ENCODE results near the gene G3BP2. TPM values are rescaled to one million over a fixed set of nuclear protein-coding genes. Genes with fewer than 3 reads are reported as not detected.

Gene G3BP2
- total and polyA plus RNA-seq, 2 of the 13 experiments (the other 11 are each of a cell fraction or from before 2014, with no cell fraction given): 51.7 to 179 TPM

DNA sequence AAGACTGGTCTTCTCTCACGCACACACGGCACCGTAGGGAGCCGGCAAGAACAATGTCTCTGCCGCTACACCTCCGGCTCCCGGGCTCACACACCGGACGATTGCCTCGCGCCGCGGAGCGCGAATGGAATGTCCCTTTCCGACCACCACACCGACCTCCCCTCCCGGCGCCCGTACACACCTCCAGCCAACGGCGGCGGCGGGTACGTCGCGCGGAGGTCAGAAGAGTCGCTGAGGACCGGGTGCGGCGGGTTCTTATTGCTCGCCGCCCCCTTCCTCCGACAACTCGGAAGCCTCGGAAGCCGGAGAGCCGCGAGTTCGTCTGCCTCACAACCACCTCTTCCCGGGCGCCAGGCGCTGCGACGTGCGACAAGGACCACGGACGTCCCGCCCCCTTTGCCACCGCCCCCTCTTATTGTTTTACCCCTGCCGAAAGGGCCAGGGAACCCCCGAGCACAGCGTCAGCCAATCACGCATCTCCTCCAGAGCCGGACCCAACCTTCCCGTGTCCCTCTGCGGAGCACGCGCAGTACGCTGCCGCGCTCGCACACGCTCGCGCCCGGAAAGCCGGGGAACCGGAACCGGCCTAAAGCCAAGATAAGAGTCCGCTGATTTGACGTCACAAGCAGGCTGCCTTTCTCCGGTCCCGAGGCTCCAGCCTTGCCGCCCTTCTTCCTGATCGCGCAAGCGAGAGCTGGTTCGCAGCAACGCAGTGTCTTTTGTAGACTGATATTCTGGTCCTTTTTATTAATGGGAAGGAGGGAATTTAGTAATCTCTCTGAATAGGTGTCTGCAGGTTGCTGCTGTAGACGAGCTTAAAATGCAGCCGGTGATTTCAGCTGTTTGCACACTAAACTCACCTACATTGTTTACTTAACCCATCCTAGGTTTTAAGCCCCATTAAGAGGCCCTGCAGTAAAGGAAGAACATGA lies at the start of gene G3BP2 (continued):
- TF ChIP-seq, protein P1, sequence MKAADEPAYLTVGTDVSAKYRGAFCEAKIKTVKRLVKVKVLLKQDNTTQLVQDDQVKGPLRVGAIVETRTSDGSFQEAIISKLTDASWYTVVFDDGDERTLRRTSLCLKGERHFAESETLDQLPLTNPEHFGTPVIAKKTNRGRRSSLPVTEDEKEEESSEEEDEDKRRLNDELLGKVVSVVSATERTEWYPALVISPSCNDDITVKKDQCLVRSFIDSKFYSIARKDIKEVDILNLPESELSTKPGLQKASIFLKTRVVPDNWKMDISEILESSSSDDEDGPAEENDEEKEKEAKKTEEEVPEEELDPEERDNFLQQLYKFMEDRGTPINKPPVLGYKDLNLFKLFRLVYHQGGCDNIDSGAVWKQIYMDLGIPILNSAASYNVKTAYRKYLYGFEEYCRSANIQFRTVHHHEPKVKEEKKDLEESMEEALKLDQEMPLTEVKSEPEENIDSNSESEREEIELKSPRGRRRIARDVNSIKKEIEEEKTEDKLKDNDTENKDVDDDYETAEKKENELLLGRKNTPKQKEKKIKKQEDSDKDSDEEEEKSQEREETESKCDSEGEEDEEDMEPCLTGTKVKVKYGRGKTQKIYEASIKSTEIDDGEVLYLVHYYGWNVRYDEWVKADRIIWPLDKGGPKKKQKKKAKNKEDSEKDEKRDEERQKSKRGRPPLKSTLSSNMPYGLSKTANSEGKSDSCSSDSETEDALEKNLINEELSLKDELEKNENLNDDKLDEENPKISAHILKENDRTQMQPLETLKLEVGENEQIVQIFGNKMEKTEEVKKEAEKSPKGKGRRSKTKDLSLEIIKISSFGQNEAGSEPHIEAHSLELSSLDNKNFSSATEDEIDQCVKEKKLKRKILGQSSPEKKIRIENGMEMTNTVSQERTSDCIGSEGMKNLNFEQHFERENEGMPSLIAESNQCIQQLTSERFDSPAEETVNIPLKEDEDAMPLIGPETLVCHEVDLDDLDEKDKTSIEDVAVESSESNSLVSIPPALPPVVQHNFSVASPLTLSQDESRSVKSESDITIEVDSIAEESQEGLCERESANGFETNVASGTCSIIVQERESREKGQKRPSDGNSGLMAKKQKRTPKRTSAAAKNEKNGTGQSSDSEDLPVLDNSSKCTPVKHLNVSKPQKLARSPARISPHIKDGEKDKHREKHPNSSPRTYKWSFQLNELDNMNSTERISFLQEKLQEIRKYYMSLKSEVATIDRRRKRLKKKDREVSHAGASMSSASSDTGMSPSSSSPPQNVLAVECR (CRISPR knock-in tag; IDR thresholded peaks at IDR 0.05; ENCODE audit: borderline replicate concordance): peak; percentile 85; the same call in 1 of the 2 replicates
- no peak for TF ChIP-seq JARID2 (CRISPR knock-in tag; IDR thresholded peaks at IDR 0.05; ENCODE audit: insufficient replicate concordance)
- TF ChIP-seq FOXK1 (CRISPR knock-in tag; IDR thresholded peaks at IDR 0.05; ENCODE audit: borderline replicate concordance, low read depth): peak; percentile 70; the same call in 1 of the 2 replicates
- TF ChIP-seq SIX1 (CRISPR knock-in tag; IDR thresholded peaks at IDR 0.05; ENCODE audit: borderline replicate concordance): no peak
- no peak for TF ChIP-seq HNF4A (CRISPR knock-in tag; IDR thresholded peaks at IDR 0.05)
- TF ChIP-seq CCAR2 (optimal IDR thresholded peaks at IDR 0.05; ENCODE audit: low read depth, low read length): no peak
- peak; percentile 86; the same call in 1 of the 2 replicates for TF ChIP-seq ZNF430 (CRISPR knock-in tag; IDR thresholded peaks at IDR 0.05)
- TF ChIP-seq ERF (CRISPR knock-in tag; IDR thresholded peaks at IDR 0.05): peak; percentile 77; the same call in 1 of the 2 replicates
- TF ChIP-seq NR1H2 (CRISPR knock-in tag; IDR thresholded peaks at IDR 0.05; ENCODE audit: borderline replicate concordance, low read depth): no peak
- TF ChIP-seq ZNF33A (CRISPR knock-in tag; IDR thresholded peaks at IDR 0.05; ENCODE audit: borderline replicate concordance): no peak
- TF ChIP-seq ATM (IDR thresholded peaks at IDR 0.05; ENCODE audit: borderline replicate concordance): no peak
- no peak for TF ChIP-seq ZMYM3 (CRISPR knock-in tag; IDR thresholded peaks at IDR 0.05)
- TF ChIP-seq, protein P2, sequence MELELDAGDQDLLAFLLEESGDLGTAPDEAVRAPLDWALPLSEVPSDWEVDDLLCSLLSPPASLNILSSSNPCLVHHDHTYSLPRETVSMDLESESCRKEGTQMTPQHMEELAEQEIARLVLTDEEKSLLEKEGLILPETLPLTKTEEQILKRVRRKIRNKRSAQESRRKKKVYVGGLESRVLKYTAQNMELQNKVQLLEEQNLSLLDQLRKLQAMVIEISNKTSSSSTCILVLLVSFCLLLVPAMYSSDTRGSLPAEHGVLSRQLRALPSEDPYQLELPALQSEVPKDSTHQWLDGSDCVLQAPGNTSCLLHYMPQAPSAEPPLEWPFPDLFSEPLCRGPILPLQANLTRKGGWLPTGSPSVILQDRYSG (CRISPR knock-in tag; IDR thresholded peaks at IDR 0.05): peak; percentile 91
- TF ChIP-seq HMG20B (CRISPR knock-in tag; conservative IDR thresholded peaks at IDR 0.05): no peak
- peak; percentile 82 for TF ChIP-seq ZNF605 (CRISPR knock-in tag; IDR thresholded peaks at IDR 0.05)
- TF ChIP-seq BRD4 (CRISPR knock-in tag; IDR thresholded peaks at IDR 0.05): no peak; the same call in 1 of the 2 replicates
- peak; percentile 62; the same call in 1 of the 2 replicates for TF ChIP-seq SP4 (CRISPR knock-in tag; IDR thresholded peaks at IDR 0.05)
- TF ChIP-seq MED8 (CRISPR knock-in tag; IDR thresholded peaks at IDR 0.05; ENCODE audit: insufficient replicate concordance): peak; percentile 58
- TF ChIP-seq, protein P3, sequence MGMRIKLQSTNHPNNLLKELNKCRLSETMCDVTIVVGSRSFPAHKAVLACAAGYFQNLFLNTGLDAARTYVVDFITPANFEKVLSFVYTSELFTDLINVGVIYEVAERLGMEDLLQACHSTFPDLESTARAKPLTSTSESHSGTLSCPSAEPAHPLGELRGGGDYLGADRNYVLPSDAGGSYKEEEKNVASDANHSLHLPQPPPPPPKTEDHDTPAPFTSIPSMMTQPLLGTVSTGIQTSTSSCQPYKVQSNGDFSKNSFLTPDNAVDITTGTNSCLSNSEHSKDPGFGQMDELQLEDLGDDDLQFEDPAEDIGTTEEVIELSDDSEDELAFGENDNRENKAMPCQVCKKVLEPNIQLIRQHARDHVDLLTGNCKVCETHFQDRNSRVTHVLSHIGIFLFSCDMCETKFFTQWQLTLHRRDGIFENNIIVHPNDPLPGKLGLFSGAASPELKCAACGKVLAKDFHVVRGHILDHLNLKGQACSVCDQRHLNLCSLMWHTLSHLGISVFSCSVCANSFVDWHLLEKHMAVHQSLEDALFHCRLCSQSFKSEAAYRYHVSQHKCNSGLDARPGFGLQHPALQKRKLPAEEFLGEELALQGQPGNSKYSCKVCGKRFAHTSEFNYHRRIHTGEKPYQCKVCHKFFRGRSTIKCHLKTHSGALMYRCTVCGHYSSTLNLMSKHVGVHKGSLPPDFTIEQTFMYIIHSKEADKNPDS (CRISPR knock-in tag; IDR thresholded peaks at IDR 0.05): 0 out of 2 replicates have a peak, but pooled peaks have one; percentile 68
- TF ChIP-seq FIP1L1 (IDR thresholded peaks at IDR 0.05; ENCODE audit: borderline replicate concordance, insufficient read depth, low read depth, low read length): no peak
- no peak for TF ChIP-seq FOXA1 (IDR thresholded peaks at IDR 0.05)
- 0 out of 2 replicates have a peak, but pooled peaks have one; percentile 24 for TF ChIP-seq FOXA1 (CRISPR knock-in tag; IDR thresholded peaks at IDR 0.05)
- no peak for TF ChIP-seq ZNF558 (CRISPR knock-in tag; IDR thresholded peaks at IDR 0.05; ENCODE audit: borderline replicate concordance)

Measured in HepG2 (cell line).